Choroid plexus epithelial cell (primary cell): Measurements from ENCODE around the gene DDX39B.
"Not testable (repeated sequence)": the region's sequence is repeated elsewhere in the genome, so short reads cannot be mapped to it uniquely, and the experiment has no call there.

Source experiments
- DNase-seq: peaks from one replicate; pipeline ENCODE4 v3.0.0-alpha.2; 2010; ENCODE audit warnings: low read depth
- H3K4me3 ChIP-seq: 2 replicates; pipeline ENCODE4 v1.5.1; 2011; ENCODE audit warnings: low read depth, mild to moderate bottlenecking, control low read depth, low read length, moderate library complexity
- CTCF ChIP-seq: conservative IDR thresholded peaks from 2 replicates; pipeline ENCODE4 v1.5.1; 2011; ENCODE audit warnings: low read depth, mild to moderate bottlenecking, control low read depth, inconsistent platforms, low read length, moderate library complexity

Gene DDX39B

GRCh38 chr6:31525932-31526591 is 15.7 kb downstream of the DDX39B start:
- H3K4me3 ChIP-seq = no peak overlapping the region

DNA sequence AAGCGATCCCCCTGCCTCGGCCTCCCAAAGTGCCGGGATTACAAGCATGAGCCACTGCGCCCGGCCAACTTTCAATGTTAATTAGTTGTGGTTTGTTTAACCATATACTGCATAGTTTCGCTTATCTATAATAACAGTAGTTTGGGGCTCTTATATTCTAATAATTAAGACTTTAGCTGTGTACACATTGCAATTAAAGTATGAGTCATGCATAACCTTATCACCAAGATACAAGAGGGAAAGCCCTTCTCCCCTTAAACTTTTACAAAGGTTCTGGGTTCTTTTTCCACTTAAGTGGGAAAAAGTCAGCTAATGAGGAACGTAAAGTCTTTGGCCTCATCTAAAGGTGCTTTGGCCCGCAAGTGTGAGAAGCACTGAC is 16.3 kb downstream of the DDX39B start:
- DNase-seq = no peak
- TF ChIP-seq CTCF = no peak
- no peak overlapping the region for H3K4me3 ChIP-seq

More at GRCh38 chr6:31525932-31526591, 15.7 kb downstream of the DDX39B start:
- TF ChIP-seq CTCF = no peak
- peak; percentile 64 for DNase-seq

DNA sequence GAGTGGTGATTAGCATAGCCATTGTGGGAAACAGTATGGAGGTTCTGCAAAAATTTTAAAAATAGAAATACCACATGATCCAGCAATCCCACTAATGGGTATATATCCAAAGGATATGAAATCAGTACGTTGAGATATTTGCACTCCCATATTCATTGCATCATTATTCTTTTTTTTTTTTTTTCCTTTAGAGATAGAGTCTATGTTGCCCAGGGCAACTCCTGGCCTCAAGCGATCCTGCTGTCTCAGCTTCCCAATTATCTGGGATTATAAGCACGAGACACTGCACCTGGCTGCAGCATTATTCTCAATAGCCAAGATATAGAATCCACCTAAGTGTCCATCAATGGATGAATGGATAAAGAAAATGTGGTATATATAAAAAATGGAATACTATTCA is 20.0 kb downstream of the DDX39B start:
- no peak overlapping the region for H3K4me3 ChIP-seq
- no peak for DNase-seq
- no peak for TF ChIP-seq CTCF

DNA sequence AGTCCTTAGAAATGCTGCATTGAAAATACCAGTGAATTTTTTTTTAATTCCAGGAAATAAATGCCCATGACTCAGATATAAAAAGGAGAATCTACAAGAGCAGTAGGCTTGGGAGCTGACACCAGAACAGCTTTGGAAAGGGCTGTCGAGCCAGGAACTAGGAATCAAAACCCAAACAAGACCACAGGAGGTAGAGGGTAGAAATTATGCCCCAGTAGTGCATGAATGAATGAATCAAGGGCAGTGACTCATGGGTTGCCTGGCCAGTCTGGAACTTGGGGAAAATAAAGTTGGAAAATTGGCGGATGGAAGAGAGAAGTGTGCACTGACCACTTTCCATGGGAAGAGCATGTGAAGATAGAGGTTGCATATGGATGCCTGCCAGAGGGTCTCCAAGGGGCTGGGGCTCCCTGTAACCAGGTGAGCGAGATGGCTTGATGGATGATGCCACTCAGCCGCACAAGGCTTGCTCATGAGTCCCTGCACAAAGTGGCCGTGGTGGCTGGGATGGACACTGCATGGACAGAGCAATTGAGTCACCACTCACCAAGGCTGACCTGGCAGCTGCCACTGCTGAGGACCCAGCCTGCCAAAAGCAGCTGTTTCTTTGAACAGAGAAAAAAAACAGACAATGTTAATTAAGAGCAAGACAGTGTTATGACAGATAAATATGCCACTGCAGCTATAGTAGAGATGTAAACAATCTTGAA is 28.2 kb downstream of the DDX39B start:
- no peak for DNase-seq
- TF ChIP-seq CTCF = no peak
- H3K4me3 ChIP-seq = no peak overlapping the region

GRCh38 chr6:31510007-31510406 is 31.8 kb downstream of the DDX39B start:
- no peak for DNase-seq
- no peak for TF ChIP-seq CTCF
- H3K4me3 ChIP-seq = no peak overlapping the region

DNA sequence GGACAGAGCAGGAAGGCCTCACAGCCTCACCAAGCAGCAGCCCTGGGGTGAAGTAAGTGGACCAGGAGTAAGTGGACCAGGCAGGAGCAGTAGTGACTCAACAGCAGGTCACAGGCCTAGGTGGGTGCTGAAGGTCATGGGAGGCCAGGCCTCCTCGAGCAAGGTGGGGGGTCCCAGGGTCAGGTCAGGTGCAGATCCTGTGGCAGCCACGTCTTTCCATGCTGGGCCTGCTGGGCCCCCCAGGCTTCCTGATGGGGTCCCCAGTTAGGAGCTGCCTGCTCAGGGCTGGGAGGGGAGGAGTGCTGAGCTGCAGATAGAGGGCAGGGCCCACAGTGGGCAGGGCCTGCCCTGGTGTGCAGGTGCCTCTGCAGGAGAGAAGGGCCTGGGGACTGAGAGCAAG is 32.8 kb downstream of the DDX39B start:
- not testable (repeated sequence) for DNase-seq, H3K4me3 ChIP-seq

GRCh38 chr6:31502586-31502985 is 39.2 kb downstream of the DDX39B start:
- no peak overlapping the region for H3K4me3 ChIP-seq
- DNase-seq = no peak
- no peak for TF ChIP-seq CTCF

GRCh38 chr6:31499648-31500047 is 42.2 kb downstream of the DDX39B start:
- not testable (repeated sequence) for H3K4me3 ChIP-seq

More at GRCh38 chr6:31499648-31500047, 42.2 kb downstream of the DDX39B start:
- DNase-seq = not testable (repeated sequence)
